ENCODE measurements around the gene GALNT12. TPM values are rescaled to one million over a fixed set of nuclear protein-coding genes. Genes with fewer than 3 reads are reported as not detected.
A peak's percentile ranks its signal among the peaks of the same experiment; 100 is the strongest.

The GALNT12 gene
- total and polyA plus RNA-seq, 2 experiments from 2014 or later, result 14.6 to 23.6 TPM

DNA sequence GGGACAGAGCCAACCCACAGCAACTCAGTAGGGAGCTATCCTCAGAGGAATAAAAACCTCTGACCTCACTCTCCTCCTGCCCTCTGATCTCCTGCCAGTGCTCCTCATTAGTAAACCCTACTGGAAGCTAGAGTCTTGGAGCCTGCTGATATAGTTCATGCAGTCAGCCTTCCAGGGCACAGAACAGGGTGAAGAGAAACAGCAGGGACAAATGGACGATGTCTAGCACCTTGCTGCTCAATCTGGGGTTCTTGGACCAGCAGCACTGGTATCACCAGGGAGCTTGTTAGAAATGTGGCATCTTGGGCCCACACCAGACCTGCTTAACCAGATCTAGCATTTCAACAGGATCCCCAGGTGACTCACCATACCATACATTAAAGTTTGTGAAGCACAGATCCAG is 5.5 kb upstream of the GALNT12 start:
- H3K4me3 ChIP-seq, result no peak overlapping the region
- no peaks in the 10 kb centered on the region for H3F3A ChIP-seq (replicated peaks; ENCODE audit: low read depth)
- H3K4me1 ChIP-seq (ENCODE audit: insufficient read depth), result peaks cover 20% of the 10 kb centered on the region; the same call in 1 of the 2 replicates
- H2AFZ ChIP-seq, result peak overlapping the region; percentile 19; the same call in 1 of the 2 replicates
- DNase-seq (ENCODE audit: low spot score) (no peak), ATAC-seq (no peak)
- no peaks in the 10 kb centered on the region for H3K79me2 ChIP-seq (replicated peaks; ENCODE audit: insufficient read depth)
- peaks cover 5% of the 10 kb centered on the region for H3K9me2 ChIP-seq (ENCODE audit: insufficient read depth)
- 0 out of 2 replicates have a peak overlapping the region, but pooled peaks have one; percentile 53 for H3K4me2 ChIP-seq
- no peak for TF ChIP-seq EZH2 (IDR thresholded peaks at IDR 0.05; ENCODE audit: low read depth, unreplicated experiment)
- TF ChIP-seq, protein P1, sequence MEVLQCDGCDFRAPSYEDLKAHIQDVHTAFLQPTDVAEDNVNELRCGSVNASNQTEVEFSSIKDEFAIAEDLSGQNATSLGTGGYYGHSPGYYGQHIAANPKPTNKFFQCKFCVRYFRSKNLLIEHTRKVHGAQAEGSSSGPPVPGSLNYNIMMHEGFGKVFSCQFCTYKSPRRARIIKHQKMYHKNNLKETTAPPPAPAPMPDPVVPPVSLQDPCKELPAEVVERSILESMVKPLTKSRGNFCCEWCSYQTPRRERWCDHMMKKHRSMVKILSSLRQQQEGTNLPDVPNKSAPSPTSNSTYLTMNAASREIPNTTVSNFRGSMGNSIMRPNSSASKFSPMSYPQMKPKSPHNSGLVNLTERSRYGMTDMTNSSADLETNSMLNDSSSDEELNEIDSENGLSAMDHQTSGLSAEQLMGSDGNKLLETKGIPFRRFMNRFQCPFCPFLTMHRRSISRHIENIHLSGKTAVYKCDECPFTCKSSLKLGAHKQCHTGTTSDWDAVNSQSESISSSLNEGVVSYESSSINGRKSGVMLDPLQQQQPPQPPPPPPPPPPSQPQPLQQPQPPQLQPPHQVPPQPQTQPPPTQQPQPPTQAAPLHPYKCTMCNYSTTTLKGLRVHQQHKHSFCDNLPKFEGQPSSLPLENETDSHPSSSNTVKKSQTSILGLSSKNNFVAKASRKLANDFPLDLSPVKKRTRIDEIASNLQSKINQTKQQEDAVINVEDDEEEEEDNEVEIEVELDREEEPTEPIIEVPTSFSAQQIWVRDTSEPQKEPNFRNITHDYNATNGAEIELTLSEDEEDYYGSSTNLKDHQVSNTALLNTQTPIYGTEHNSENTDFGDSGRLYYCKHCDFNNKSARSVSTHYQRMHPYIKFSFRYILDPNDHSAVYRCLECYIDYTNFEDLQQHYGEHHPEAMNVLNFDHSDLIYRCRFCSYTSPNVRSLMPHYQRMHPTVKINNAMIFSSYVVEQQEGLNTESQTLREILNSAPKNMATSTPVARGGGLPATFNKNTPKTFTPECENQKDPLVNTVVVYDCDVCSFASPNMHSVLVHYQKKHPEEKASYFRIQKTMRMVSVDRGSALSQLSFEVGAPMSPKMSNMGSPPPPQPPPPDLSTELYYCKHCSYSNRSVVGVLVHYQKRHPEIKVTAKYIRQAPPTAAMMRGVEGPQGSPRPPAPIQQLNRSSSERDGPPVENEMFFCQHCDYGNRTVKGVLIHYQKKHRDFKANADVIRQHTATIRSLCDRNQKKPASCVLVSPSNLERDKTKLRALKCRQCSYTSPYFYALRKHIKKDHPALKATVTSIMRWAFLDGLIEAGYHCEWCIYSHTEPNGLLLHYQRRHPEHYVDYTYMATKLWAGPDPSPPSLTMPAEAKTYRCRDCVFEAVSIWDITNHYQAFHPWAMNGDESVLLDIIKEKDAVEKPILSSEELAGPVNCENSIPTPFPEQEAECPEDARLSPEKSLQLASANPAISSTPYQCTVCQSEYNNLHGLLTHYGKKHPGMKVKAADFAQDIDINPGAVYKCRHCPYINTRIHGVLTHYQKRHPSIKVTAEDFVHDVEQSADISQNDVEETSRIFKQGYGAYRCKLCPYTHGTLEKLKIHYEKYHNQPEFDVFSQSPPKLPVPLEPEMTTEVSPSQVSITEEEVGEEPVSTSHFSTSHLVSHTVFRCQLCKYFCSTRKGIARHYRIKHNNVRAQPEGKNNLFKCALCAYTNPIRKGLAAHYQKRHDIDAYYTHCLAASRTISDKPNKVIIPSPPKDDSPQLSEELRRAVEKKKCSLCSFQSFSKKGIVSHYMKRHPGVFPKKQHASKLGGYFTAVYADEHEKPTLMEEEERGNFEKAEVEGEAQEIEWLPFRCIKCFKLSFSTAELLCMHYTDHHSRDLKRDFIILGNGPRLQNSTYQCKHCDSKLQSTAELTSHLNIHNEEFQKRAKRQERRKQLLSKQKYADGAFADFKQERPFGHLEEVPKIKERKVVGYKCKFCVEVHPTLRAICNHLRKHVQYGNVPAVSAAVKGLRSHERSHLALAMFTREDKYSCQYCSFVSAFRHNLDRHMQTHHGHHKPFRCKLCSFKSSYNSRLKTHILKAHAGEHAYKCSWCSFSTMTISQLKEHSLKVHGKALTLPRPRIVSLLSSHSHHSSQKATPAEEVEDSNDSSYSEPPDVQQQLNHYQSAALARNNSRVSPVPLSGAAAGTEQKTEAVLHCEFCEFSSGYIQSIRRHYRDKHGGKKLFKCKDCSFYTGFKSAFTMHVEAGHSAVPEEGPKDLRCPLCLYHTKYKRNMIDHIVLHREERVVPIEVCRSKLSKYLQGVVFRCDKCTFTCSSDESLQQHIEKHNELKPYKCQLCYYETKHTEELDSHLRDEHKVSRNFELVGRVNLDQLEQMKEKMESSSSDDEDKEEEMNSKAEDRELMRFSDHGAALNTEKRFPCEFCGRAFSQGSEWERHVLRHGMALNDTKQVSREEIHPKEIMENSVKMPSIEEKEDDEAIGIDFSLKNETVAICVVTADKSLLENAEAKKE (CRISPR knock-in tag; IDR thresholded peaks at IDR 0.05), result no peak
- Mint-ChIP-seq H3K36me3 (ENCODE audit: low read depth) (peaks cover 5% of the 10 kb centered on the region; the same call in 1 of the 3 replicates), H3K27ac (no peak overlapping the region), H3K27me3 (ENCODE audit: insufficient read depth, low read depth, poor library complexity) (peaks cover 1% of the 10 kb centered on the region), H3K4me1 (peaks cover 18% of the 10 kb centered on the region), H3K4me3 (no peak overlapping the region), H3K9me3 (peaks cover 12% of the 10 kb centered on the region; the same call in 2 of the 3 replicates)
- H3K27me3 ChIP-seq (ENCODE audit: insufficient read depth), result peaks cover 16% of the 10 kb centered on the region
- H3K36me3 ChIP-seq (ENCODE audit: insufficient read depth), result 0 out of 2 replicates have a peak, but pooled peaks cover 5% of the 10 kb centered on the region
- no peaks in the 10 kb centered on the region for H4K20me1 ChIP-seq (replicated peaks; ENCODE audit: insufficient read depth)
- no peak overlapping the region for H3K27ac ChIP-seq (ENCODE audit: low read depth)

DNA sequence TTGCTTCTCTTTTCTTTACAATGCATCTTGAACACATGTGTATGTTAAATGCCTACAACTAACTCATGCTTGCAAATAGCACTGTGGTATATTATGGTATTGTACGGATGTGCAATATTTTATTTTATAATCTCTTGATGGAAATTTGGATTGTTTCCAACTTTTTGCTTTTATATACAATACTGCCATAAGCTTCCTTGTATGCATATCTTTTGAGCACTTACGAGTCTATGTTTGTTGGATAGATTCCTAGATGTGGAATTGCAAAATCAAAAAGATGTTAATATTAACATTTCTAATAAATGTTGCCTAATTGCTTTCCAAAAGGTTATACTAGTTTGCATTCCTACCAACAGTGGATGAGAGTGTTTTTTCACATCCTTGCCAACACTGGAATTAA is 3.4 kb upstream of the GALNT12 start:
- Histone ChIP-seq H3K4me3 (no peak overlapping the region), H3K9me2 (ENCODE audit: insufficient read depth) (peaks cover 2% of the 10 kb centered on the region), H3K79me2 (replicated peaks; ENCODE audit: insufficient read depth) (no peaks in the 10 kb centered on the region), H3K27me3 (ENCODE audit: insufficient read depth) (peaks cover 23% of the 10 kb centered on the region), H3K4me2 (no peak overlapping the region), H2AFZ (no peak overlapping the region), H3K27ac (ENCODE audit: low read depth) (no peak overlapping the region), H3K4me1 (ENCODE audit: insufficient read depth) (peaks cover 29% of the 10 kb centered on the region; the same call in 1 of the 2 replicates), H3K36me3 (ENCODE audit: insufficient read depth) (no peaks in the 10 kb centered on the region), H3F3A (replicated peaks; ENCODE audit: low read depth) (0 out of 2 replicates have a peak, but pooled peaks cover 3% of the 10 kb centered on the region), H4K20me1 (replicated peaks; ENCODE audit: insufficient read depth) (no peaks in the 10 kb centered on the region)
- peaks cover 30% of the 10 kb centered on the region for H3K4me1 Mint-ChIP-seq
- no peaks in the 10 kb centered on the region for H3K36me3 Mint-ChIP-seq (ENCODE audit: low read depth)
- H3K27me3 Mint-ChIP-seq (ENCODE audit: insufficient read depth, low read depth, poor library complexity), result peaks cover 12% of the 10 kb centered on the region
- H3K27ac Mint-ChIP-seq, result no peak overlapping the region
- H3K9me3 Mint-ChIP-seq, result no peaks in the 10 kb centered on the region
- H3K4me3 Mint-ChIP-seq, result no peak overlapping the region
- no peak for DNase-seq (ENCODE audit: low spot score)
- ATAC-seq, result no peak
- TF ChIP-seq, protein P2, sequence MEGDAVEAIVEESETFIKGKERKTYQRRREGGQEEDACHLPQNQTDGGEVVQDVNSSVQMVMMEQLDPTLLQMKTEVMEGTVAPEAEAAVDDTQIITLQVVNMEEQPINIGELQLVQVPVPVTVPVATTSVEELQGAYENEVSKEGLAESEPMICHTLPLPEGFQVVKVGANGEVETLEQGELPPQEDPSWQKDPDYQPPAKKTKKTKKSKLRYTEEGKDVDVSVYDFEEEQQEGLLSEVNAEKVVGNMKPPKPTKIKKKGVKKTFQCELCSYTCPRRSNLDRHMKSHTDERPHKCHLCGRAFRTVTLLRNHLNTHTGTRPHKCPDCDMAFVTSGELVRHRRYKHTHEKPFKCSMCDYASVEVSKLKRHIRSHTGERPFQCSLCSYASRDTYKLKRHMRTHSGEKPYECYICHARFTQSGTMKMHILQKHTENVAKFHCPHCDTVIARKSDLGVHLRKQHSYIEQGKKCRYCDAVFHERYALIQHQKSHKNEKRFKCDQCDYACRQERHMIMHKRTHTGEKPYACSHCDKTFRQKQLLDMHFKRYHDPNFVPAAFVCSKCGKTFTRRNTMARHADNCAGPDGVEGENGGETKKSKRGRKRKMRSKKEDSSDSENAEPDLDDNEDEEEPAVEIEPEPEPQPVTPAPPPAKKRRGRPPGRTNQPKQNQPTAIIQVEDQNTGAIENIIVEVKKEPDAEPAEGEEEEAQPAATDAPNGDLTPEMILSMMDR (conservative IDR thresholded peaks at IDR 0.05; ENCODE audit: low read depth in 2 of 2), result no peak
- TF ChIP-seq EZH2phosphoT487 (IDR thresholded peaks at IDR 0.05; ENCODE audit: unreplicated experiment) (no peak), EZH2 (IDR thresholded peaks at IDR 0.05; ENCODE audit: low read depth, unreplicated experiment) (no peak)
